GM19099 (cell line): Measurements from ENCODE around the gene CDC42EP3.

Source experiments
- POLR2A ChIP-seq: IDR thresholded peaks from 3 replicates; pipeline ENCODE4 v1.6.1; 2011; ENCODE audit warnings: low read depth; ENCODE audit not compliant: insufficient read length; ENCODE audit errors: extremely low read depth

The CDC42EP3 gene

GRCh38 chr2:37610638-37611289, 60.7 kb downstream of the CDC42EP3 start:
- TF ChIP-seq POLR2A: no peak

GRCh38 chr2:37609782-37610181, 61.7 kb downstream of the CDC42EP3 start:
- TF ChIP-seq POLR2A: no peak

GRCh38 chr2:37604716-37605115, 66.7 kb downstream of the CDC42EP3 start:
- no peak for TF ChIP-seq POLR2A

GRCh38 chr2:37602702-37603101, 68.7 kb downstream of the CDC42EP3 start:
- TF ChIP-seq POLR2A: no peak

- TF ChIP-seq POLR2A: no peak
Measured at GRCh38 chr2:37602040-37602439, 69.4 kb downstream of the CDC42EP3 start.

- TF ChIP-seq POLR2A: no peak
Measured at GRCh38 chr2:37601569-37601968, 69.9 kb downstream of the CDC42EP3 start.

- TF ChIP-seq POLR2A: no peak
Measured at GRCh38 chr2:37600735-37601134, 70.7 kb downstream of the CDC42EP3 start.

GRCh38 chr2:37599688-37600525, 71.5 kb downstream of the CDC42EP3 start:
- no peak for TF ChIP-seq POLR2A

- TF ChIP-seq POLR2A: no peak
Measured at GRCh38 chr2:37593694-37594093, 77.7 kb downstream of the CDC42EP3 start.

GRCh38 chr2:37593024-37593423, 78.4 kb downstream of the CDC42EP3 start:
- TF ChIP-seq POLR2A: no peak
